ENCODE measurements around the gene DNAAF8.
"Not testable (repeated sequence)": the region's sequence is repeated elsewhere in the genome, so short reads cannot be mapped to it uniquely, and the experiment has no call there.

The DNAAF8 gene

GRCh38 chr16:4724661-4725270 is 9.6 kb upstream of the DNAAF8 start:
- DNase-seq, result no peak

DNA sequence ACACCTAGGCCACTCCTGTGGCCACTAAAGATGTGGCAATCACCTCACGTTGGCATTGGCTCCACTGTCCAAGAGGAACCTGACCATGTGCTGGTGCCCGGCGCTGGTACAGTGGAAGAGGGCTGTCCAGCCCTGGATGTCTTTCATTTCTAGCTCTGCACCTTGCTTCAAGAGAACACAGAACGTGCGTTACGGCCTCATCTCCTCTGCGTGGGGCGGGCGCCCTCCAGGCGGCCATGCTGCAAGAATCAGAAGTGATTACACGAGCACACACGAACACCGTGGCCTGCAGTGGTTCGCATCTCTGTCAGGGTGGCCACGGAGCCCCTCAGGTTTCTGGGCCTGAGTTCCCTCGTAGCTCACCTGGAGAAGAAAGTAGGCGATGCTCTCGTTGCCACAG is 7.7 kb upstream of the DNAAF8 start:
- no peak for DNase-seq

- DNase-seq, result no peak
These were observed 5.7 kb upstream of the DNAAF8 start for GRCh38 chr16:4728676-4729075.

- no peak for DNase-seq
These were observed 4.5 kb upstream of the DNAAF8 start for GRCh38 chr16:4729876-4730275.

DNA sequence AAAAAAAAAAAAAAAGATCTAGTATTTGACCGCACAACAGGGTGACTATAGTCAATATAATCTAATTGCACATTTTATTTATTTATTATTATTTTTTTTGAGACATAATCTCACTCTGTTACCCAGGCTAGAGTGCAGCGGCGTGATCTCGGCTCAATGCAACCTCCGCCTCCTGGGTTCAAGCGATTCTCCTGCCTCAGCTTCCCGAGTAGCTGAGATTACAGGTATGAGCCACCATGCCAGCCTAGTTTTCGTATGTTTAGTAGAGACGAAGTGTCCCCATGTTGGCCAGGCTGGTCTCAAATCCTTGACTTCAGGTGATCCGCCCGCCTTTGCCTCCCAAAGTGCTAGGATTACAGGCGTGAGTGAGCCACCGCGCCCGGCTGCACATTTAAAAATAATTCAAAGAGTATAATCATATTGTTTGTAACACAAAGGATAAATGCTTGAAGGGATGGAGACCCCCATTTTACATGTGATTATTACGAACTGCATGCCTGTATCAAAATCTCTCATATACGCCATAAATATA is 1.1 kb upstream of the DNAAF8 start:
- no peak for DNase-seq

- peak; percentile 10 for DNase-seq
These were observed 632 bp upstream of the DNAAF8 start for GRCh38 chr16:4733747-4734062.

- DNase-seq, result peak; percentile 97
These were observed 596 bp downstream of the DNAAF8 start for GRCh38 chr16:4734730-4735535.

GRCh38 chr16:4736546-4736945 is 2.2 kb downstream of the DNAAF8 start:
- no peak for DNase-seq

DNA sequence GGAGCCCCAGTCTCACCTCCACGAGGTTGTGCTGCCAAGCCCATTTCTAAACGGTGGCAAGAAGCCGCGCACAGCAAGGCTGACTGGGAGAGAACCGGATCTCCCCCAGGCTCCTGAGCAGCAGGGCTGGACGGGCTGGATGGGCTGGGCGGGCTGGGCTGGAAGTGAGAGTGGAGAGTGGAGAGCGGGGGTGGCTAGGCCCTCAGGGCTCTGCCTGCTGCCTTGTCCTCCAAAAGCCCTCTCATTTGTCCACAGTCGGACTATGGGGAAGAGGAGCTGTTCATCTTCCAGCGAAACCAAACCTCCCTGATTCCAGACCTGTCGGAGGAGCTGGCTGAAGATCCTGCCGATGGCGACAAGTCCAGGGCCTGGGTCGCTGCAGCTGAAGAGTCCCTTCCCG is 3.2 kb downstream of the DNAAF8 start:
- no peak for DNase-seq

DNA sequence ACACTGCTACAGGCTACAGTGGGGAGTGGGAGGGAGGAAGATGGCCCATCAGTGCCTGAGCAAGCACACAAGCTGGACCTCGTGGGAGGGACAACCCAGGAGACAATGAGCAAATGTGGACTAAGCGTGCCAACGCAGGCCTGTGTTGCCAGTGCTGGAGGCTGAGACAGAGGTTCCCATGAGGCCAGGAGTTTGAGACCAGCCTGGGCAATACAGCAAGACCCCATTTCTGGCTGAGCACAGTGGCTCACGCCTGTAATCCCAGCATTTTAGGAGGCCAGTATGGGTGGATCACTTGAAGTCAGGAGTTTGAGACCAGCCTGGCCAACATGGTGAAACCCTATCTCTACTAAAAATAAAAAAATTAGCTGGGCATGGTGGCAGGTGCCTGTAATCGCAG is 4.0 kb downstream of the DNAAF8 start:
- not testable (repeated sequence) for DNase-seq

GRCh38 chr16:4743226-4743878 is 9.0 kb downstream of the DNAAF8 start:
- DNase-seq, result no peak

GRCh38 chr16:4744555-4745273 is 10.4 kb downstream of the DNAAF8 start:
- DNase-seq, result no peak

GRCh38 chr16:4745274-4745569 is 10.9 kb downstream of the DNAAF8 start:
- DNase-seq, result no peak

- no peak for DNase-seq
These were observed 11.9 kb downstream of the DNAAF8 start for GRCh38 chr16:4746215-4746614.

DNA sequence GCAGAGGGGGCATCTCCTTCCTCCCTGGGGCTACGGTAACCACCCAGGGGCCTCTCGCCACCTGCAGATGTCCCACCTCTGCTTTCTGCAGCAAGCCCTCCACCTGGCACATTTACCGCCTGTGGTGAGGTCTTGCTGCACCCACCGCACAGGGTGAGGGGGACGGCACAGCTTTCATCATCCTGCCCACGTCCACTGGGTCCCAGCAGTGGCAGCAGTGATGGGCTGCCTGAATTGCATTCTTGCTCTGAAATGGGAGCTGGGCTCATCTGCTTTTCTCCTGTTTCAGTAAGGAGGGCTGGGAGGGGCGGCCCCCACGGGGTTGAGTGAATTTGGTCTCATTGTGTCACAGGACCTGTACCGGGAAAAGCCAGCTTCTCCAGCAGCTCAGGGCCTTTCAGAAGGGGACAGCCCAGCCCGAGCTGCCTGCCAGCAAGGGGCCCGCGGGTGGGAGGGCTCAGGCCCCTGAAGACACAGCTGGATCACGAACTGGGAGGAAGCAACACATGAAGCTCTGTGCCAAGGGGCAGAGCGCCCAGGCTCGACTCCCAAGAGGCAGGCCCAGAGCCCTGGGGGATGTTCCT is 12.7 kb downstream of the DNAAF8 start:
- DNase-seq, result no peak

DNA sequence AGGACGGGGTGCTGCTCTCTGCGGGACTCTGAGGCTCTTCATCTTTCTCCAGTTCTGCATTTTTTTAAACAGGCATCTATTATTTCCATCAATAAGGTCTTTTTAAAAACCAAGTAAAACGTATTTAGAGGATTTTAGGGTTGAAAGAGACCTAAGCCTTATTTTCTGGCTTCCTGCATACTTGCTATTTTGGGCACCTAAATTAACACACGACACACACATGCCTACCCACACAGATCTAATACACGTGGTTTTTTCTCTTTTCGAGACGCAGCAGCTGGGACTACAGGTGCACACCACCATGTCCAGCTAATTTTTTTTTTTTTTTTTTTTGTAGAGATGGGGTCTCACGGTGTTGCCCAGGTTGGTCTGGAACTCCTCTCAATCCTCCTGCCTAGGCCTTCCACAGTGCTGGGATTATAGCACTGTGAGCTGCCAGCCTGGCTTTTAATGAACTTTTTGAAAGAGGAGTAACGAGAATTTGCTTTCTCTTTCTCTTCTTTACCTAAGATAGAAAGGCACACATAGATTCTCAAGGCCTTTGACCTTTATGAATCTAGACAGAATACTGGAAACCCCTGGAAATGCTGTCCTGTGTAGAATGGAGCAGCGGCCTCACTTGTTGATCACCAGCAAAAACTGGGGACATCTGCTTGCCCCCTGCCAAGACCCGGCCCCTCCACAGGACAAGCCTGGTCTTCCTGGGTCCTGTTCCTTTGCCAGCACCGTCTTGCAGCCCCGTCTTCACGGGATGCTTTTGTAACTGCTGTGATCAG is 13.8 kb downstream of the DNAAF8 start:
- DNase-seq, result no peak

- DNase-seq, result no peak
These were observed 14.5 kb downstream of the DNAAF8 start for GRCh38 chr16:4748682-4749411.

GRCh38 chr16:4749700-4750257 is 15.4 kb downstream of the DNAAF8 start:
- DNase-seq, result no peak

- no peak for DNase-seq
These were observed 16.6 kb downstream of the DNAAF8 start for GRCh38 chr16:4750896-4751295.

- no peak for DNase-seq
These were observed 18.2 kb downstream of the DNAAF8 start for GRCh38 chr16:4752351-4753100.
